Measurements from ENCODE around the gene WRAP73. TPM values are rescaled to one million over a fixed set of nuclear protein-coding genes. Genes with fewer than 3 reads are reported as not detected.

WRAP73 gene
- total and polyA plus RNA-seq, 9 donors, result 5.3 to 18.0 (median 15.8) TPM

DNA sequence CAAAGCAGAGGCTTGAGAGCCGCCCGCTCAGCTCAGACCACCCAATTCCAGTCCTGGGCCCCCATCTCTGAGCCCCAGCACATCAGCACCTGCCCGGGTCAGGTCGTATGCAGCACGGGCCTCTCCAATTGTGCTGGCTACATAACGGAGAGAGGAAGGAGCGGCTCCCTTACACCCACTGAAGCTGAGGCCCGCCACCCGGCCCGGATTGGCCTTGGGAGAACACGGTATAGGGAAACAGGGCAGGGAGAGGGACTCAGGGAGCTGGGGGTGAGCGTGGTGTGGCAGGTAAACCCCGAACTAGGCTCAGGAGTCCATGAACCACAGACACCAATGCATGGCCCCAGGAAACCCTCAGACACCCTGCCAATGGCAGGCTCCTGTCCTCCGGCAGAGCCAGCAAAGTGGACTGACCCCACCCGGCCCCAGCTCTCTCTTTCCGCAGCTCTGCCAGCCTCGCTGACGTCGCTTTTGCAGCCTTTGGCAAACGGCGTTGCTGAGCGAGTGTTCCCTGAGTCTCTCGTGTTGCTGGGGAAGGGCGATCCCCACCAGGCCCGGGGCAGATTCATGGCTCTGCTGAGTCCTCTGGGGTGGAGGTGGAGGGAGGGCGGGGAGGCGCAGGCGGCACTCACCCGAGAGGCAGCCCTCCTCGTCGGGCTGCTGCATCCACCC is 55.1 kb downstream of the WRAP73 start:
- no peak overlapping the region for H3K4me3 ChIP-seq
- DNase-seq, result no peak
- intact Hi-C loops (cut with DNase I), result no loop called here
- TF ChIP-seq POLR2A (IDR thresholded peaks at IDR 0.05) (no peak), EP300 (IDR thresholded peaks at IDR 0.05) (no peak)
- TF ChIP-seq, protein P1, sequence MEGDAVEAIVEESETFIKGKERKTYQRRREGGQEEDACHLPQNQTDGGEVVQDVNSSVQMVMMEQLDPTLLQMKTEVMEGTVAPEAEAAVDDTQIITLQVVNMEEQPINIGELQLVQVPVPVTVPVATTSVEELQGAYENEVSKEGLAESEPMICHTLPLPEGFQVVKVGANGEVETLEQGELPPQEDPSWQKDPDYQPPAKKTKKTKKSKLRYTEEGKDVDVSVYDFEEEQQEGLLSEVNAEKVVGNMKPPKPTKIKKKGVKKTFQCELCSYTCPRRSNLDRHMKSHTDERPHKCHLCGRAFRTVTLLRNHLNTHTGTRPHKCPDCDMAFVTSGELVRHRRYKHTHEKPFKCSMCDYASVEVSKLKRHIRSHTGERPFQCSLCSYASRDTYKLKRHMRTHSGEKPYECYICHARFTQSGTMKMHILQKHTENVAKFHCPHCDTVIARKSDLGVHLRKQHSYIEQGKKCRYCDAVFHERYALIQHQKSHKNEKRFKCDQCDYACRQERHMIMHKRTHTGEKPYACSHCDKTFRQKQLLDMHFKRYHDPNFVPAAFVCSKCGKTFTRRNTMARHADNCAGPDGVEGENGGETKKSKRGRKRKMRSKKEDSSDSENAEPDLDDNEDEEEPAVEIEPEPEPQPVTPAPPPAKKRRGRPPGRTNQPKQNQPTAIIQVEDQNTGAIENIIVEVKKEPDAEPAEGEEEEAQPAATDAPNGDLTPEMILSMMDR (IDR thresholded peaks at IDR 0.05), result no peak
- 86 to 91% (median 88%) methylated on average over 31 of the region's 31 CpGs for WGBS, 3 donors
- no peaks in the 10 kb centered on the region for H3K9me3 ChIP-seq
- H3K4me1 ChIP-seq (ENCODE audit: insufficient read depth), result peaks cover 6% of the 10 kb centered on the region
- H3K27ac ChIP-seq, result no peak overlapping the region
- no peaks in the 10 kb centered on the region for H3K36me3 ChIP-seq
- no peaks in the 10 kb centered on the region for H3K27me3 ChIP-seq

DNA sequence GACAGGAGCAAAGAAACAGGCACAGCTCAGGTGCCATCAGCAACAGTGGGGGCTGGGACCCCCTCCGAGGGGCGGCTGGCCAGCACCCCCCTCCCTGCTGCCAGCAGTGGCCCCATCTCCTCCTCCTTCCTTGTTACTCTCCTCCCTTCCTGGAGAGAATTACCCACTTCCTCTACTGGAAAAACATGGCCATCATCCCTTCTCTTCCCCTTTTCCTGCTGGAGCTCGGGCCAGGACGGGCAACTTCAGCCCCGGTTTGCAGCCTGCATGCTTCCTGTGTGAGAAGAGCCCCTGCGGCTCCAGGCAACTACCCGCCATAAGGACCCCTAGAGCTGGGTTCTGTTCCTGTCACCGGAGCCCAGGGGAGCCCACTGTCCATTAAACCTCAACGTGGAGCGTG is 56.2 kb downstream of the WRAP73 start:
- Histone ChIP-seq H3K4me3 (no peak overlapping the region), H3K4me1 (ENCODE audit: insufficient read depth) (peaks cover 6% of the 10 kb centered on the region), H3K9me3 (no peaks in the 10 kb centered on the region), H3K27me3 (no peaks in the 10 kb centered on the region), H3K36me3 (no peaks in the 10 kb centered on the region), H3K27ac (no peak overlapping the region)
- TF ChIP-seq, protein P1 (IDR thresholded peaks at IDR 0.05), result no peak
- no peak for TF ChIP-seq EP300 (IDR thresholded peaks at IDR 0.05)
- no peak for TF ChIP-seq POLR2A (IDR thresholded peaks at IDR 0.05)
- WGBS, 3 donors, result 84 to 92% (median 89%) methylated on average over 10 of the region's 10 CpGs
- intact Hi-C loops (cut with DNase I), result no loop called here
- no peak for DNase-seq

DNA sequence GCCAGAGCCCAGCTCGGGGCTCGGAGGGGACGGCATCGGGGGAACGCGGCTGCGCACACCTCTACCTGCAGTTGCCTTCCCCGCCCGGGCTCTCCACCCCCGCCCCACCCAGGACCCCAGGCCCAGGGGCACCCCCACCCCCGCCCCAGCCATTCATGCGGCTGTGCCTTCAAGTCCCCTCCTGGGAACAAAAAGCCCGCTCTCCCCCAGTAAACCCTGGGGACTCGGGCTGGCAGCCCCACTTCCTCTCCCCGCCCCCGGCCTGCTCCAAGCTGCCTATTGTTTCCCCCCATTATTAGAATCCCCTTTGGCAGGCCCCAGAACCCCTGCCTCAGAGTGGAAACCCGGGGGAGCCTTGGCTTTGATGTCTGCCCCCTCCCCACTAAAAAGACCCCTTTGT is 56.6 kb downstream of the WRAP73 start:
- no peaks in the 10 kb centered on the region for H3K27me3 ChIP-seq
- WGBS, 3 donors, result 91 to 93% (median 92%) methylated on average over 17 of the region's 17 CpGs
- H3K4me1 ChIP-seq (ENCODE audit: insufficient read depth), result peaks cover 4% of the 10 kb centered on the region
- H3K4me3 ChIP-seq, result no peak overlapping the region
- no peaks in the 10 kb centered on the region for H3K36me3 ChIP-seq
- no peaks in the 10 kb centered on the region for H3K9me3 ChIP-seq
- TF ChIP-seq EP300 (IDR thresholded peaks at IDR 0.05) (no peak), POLR2A (IDR thresholded peaks at IDR 0.05) (no peak)
- TF ChIP-seq, protein P1 (IDR thresholded peaks at IDR 0.05), result no peak
- no peak overlapping the region for H3K27ac ChIP-seq
- DNase-seq, result no peak
- intact Hi-C loops (cut with DNase I), result no loop called here

DNA sequence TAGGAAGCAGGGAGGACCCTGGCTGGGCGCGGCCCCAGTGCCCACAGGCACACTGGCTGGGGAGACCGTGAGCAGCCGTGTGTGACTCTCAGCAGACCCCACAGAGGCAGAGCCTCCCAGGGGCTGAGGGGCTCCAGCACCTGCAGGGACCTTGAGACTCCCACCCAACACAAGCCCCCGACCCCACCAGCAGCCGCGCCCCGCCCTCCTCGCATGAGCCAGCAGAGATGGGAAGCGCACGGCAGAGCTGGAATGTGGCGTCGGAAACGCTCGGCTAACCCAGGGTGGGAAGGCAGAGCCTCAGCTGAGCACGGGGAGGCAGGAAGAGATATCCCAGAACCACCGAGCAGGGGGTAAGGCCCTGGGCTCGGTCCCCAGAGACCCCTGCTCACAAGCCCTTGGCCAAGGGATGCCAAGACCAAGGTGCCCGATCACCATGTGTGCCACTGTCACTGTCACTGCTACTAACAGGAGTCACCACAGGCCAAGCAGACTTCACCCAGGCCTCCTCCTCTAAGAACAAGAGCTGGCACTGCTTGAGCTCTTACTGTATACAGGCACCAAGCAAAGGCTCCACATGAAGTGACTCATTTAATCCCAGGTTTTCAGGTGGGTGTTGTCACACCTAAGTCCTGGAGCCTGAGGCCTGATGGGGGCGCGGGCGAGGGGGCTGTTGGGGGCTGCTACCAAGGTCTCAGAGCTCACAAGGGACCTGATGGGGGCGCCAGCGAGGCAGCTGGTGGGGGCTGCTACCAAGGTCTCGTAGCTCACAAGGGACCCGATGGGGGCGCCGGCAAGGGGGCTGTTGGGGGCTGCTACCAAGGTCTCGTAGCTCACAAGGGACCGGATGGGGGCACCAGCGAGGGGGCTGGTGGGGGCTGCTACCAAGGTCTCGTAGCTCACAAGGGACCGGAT is 58.7 kb downstream of the WRAP73 start:
- TF ChIP-seq POLR2A (IDR thresholded peaks at IDR 0.05), result no peak
- TF ChIP-seq, protein P1 (IDR thresholded peaks at IDR 0.05), result no peak
- no peak for TF ChIP-seq EP300 (IDR thresholded peaks at IDR 0.05)
- no peak for DNase-seq
- WGBS, 3 donors, result 88 to 95% (median 88%) methylated on average over 30 to 33 of the region's 33 CpGs
- intact Hi-C loops (cut with DNase I), result no loop called here
- Histone ChIP-seq H3K27me3 (no peaks in the 10 kb centered on the region), H3K4me3 (no peak overlapping the region), H3K27ac (no peak overlapping the region), H3K9me3 (no peaks in the 10 kb centered on the region), H3K4me1 (ENCODE audit: insufficient read depth) (no peaks in the 10 kb centered on the region), H3K36me3 (no peaks in the 10 kb centered on the region)
